KMS-11 (cell line): ENCODE data around the gene PGK1.
A peak's percentile ranks its signal among the peaks of the same experiment; 100 is the strongest.
"Not testable (repeated sequence)": the region's sequence is repeated elsewhere in the genome, so short reads cannot be mapped to it uniquely, and the experiment has no call there.

Experiments
- H2AFZ ChIP-seq: fragments of 200-600 bp; sonication (generic); 2 replicates; pipeline ENCODE4 v1.6.1; 2016; ENCODE audit warnings: antibody characterized with exemption, mixed run types, low read depth
- H3K27ac ChIP-seq: fragments of 200-600 bp; sonication (generic); 2 replicates; pipeline ENCODE4 v1.6.1; 2016; ENCODE audit warnings: mild to moderate bottlenecking, mixed run types
- H3K27me3 ChIP-seq: fragments of 200-600 bp; sonication (generic); 2 replicates; pipeline ENCODE4 v1.6.1; 2017; ENCODE audit warnings: mild to moderate bottlenecking, low read depth, mixed run types, moderate library complexity; ENCODE audit not compliant: insufficient read depth
- H3K36me3 ChIP-seq: fragments of 200-600 bp; sonication (generic); 2 replicates; pipeline ENCODE4 v1.6.1; 2017; ENCODE audit warnings: mild to moderate bottlenecking, mixed run types; ENCODE audit not compliant: insufficient read depth
- H3K4me1 ChIP-seq: fragments of 200-600 bp; sonication (generic); 2 replicates; pipeline ENCODE4 v1.6.1; 2016; ENCODE audit warnings: mild to moderate bottlenecking, low read depth, mixed run types; ENCODE audit not compliant: poor library complexity, severe bottlenecking
- H3K4me2 ChIP-seq: fragments of 200-600 bp; sonication (generic); 2 replicates; pipeline ENCODE4 v1.7.0; 2016; ENCODE audit warnings: mild to moderate bottlenecking, mixed run types
- H3K4me3 ChIP-seq: fragments of 200-600 bp; sonication (generic); IDR thresholded peaks from 2 replicates; pipeline ENCODE4 v1.6.1; 2017; ENCODE audit warnings: low read depth, low read length, mixed read lengths; ENCODE audit not compliant: insufficient read depth
- H3K79me2 ChIP-seq: fragments of 200-600 bp; sonication (generic); 2 replicates; pipeline ENCODE4 v1.6.1; 2016; ENCODE audit warnings: low read depth, mixed run types; ENCODE audit not compliant: insufficient read depth
- H3K9ac ChIP-seq: fragments of 200-600 bp; sonication (generic); 2 replicates; pipeline ENCODE4 v1.6.1; 2016; ENCODE audit warnings: mild to moderate bottlenecking, mixed run types
- H4K20me1 ChIP-seq: fragments of 200-600 bp; sonication (generic); 2 replicates; pipeline ENCODE4 v1.6.1; 2016; ENCODE audit warnings: mild to moderate bottlenecking, mixed run types; ENCODE audit not compliant: insufficient read depth
- CTCF ChIP-seq: fragments of 200-600 bp; sonication (generic); conservative IDR thresholded peaks from 2 replicates; pipeline ENCODE4 v1.6.1; 2017; ENCODE audit warnings: low read depth, mild to moderate bottlenecking, antibody characterized with exemption, low read length, moderate library complexity, mixed read lengths

The PGK1 gene

DNA sequence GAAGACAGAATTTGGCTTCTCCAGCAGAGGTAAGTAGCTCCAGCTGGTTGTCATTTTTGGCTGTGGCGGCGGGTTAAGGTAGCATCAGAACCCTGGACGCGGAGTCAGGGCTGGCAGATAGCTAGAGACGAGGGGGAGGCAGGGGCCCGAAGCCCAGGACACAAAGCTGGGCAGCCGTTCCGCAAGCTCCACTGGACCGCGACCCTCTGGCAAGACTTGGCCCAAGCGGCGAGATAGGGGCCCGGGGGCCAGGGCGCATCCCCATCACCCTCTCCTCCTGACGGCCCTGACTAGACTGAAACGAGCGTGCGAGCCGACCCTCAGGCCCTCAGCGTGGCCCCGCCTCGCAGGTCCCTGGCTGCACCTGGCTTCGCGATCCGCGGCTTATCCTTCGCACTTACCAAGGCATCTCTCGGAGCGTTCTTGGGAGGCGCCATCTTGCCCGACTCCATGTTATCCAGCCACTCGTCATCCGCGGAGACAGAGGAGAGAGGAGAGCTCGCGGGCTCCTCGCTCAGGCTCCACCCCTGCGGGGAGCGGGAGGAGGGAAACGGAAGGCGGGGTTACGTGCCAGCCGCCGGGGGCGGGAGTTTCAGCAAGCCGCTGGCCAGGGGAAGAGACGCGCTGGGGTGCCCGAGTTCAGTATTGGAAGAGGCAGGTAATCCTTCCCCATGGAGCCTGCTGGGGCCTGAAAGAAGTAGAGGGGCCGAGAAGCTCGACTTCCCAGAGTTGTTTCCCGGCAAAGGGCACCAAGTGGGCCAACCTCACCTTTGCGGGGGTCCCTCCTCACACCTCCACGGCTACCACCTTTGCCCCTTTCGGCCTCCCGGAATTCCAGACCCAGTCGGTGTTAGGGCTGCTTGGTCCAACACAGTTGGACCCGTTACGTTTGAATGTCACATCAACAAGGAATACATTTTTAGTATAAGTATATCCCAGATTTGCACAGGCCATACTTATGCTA is 35.4 kb downstream of the PGK1 start, which contains the start of gene TAF9B:
Gene TAF9B (minus strand): TSS at position 491 of the 964 bp plus-strand sequence. CDS start 39 bp downstream, at position 452.
- Histone ChIP-seq H3K27me3 (no peaks in the 10 kb centered on the region), H3K4me1 (peaks cover 4% of the 10 kb centered on the region), H3K4me3 (no peak within 1 kb of the TSS), H4K20me1 (no peaks in the 10 kb centered on the region), H3K27ac (peak within 1 kb of the TSS; percentile 36; the same call in 1 of the 2 replicates), H3K4me2 (peak within 1 kb of the TSS; percentile 63), H3K9ac (peak within 1 kb of the TSS; percentile 73), H2AFZ (peak within 1 kb of the TSS; percentile 75; the same call in 1 of the 2 replicates), H3K36me3 (no peaks in the 10 kb centered on the region), H3K79me2 (no peaks in the 10 kb centered on the region)
- no peak for TF ChIP-seq CTCF

- TF ChIP-seq CTCF: no peak
- Histone ChIP-seq H3K9ac (no peak overlapping the region), H4K20me1 (no peaks in the 10 kb centered on the region), H3K4me2 (no peak overlapping the region), H3K4me1 (peaks cover 4% of the 10 kb centered on the region), H2AFZ (peak overlapping the region; percentile 75; the same call in 1 of the 2 replicates), H3K36me3 (no peaks in the 10 kb centered on the region), H3K27me3 (no peaks in the 10 kb centered on the region), H3K79me2 (no peaks in the 10 kb centered on the region), H3K27ac (no peak overlapping the region), H3K4me3 (no peak overlapping the region)
These were observed 36.2 kb downstream of the PGK1 start for GRCh38 chrX:78140206-78140605.

DNA sequence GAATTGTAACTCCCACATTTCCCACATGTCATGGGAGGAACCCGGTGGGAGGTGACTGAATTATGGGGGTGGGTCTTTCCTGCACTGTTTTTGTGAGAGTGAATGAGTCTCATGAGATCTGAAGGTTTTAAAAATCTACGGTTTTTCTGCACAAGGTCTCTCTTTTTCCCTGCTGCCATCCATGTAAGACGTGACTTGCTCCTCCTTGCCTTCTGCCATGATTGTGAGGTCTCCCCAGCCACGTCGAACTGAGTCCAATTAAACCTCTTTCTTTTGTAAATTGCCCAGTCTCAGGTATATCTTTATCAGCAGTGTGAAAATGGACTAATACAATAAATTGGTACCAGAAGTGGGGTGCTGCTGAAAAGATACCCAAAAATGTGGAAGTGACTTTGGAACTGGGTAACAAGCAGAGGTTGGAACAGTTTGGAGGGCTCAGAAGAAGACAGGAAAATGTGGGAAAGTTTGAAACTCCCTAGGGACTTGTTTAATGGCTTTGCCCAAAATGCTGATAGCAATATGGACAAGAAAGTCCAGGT is 43.0 kb downstream of the PGK1 start:
- H3K9ac ChIP-seq, H3K4me1 ChIP-seq, H4K20me1 ChIP-seq, H3K36me3 ChIP-seq, H3K4me3 ChIP-seq, H3K4me2 ChIP-seq, H3K79me2 ChIP-seq, H3K27me3 ChIP-seq, H3K27ac ChIP-seq, H2AFZ ChIP-seq: not testable (repeated sequence)

- H3K9ac ChIP-seq, H3K27ac ChIP-seq, H3K79me2 ChIP-seq, H4K20me1 ChIP-seq, H3K4me2 ChIP-seq, H2AFZ ChIP-seq, H3K4me1 ChIP-seq, H3K4me3 ChIP-seq, H3K36me3 ChIP-seq, H3K27me3 ChIP-seq: not testable (repeated sequence)
These were observed 53.3 kb downstream of the PGK1 start for GRCh38 chrX:78157373-78157772.

DNA sequence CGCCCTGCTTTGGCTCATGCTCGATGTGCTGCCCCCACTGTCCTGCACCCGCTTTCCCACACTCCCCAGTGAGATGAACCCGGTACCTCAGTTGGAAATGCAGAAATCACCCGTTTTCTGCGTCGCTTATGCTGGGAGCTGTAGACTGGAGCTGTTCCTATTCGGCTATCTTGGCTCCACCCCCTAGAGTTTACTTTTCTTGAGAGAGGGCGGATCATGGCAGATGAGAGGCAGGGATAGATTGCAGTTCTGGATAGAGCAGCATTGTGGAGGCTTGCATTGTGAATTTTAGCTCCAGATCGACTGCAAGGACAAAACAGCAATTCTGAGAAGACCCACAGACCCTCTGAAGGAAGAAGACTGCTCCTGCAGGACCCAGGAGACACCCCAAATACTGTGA is 53.8 kb downstream of the PGK1 start:
- H3K27me3 ChIP-seq, H3K4me2 ChIP-seq, H4K20me1 ChIP-seq: not testable (repeated sequence)

GRCh38 chrX:78160711-78161110 is 56.7 kb downstream of the PGK1 start:
- H4K20me1 ChIP-seq, H2AFZ ChIP-seq, H3K4me3 ChIP-seq, H3K9ac ChIP-seq, H3K27me3 ChIP-seq, H3K27ac ChIP-seq, H3K4me1 ChIP-seq, H3K36me3 ChIP-seq, H3K4me2 ChIP-seq, H3K79me2 ChIP-seq: not testable (repeated sequence)

More for the DNA sequence above, 53.8 kb downstream of the PGK1 start:
- H3K79me2 ChIP-seq, H3K9ac ChIP-seq, H3K4me3 ChIP-seq, H3K27ac ChIP-seq, H3K4me1 ChIP-seq, H3K36me3 ChIP-seq, H2AFZ ChIP-seq: not testable (repeated sequence)

GRCh38 chrX:78163175-78163574 is 59.1 kb downstream of the PGK1 start:
- not testable (repeated sequence) for H3K27me3 ChIP-seq, H2AFZ ChIP-seq, H3K4me3 ChIP-seq, H3K79me2 ChIP-seq, H4K20me1 ChIP-seq, H3K9ac ChIP-seq, H3K36me3 ChIP-seq, H3K4me2 ChIP-seq, H3K4me1 ChIP-seq, H3K27ac ChIP-seq
